GM10266 (cell line): ENCODE measurements around the gene POLDIP3.
"Not testable (repeated sequence)": the region's sequence is repeated elsewhere in the genome, so short reads cannot be mapped to it uniquely, and the experiment has no call there.

Source experiments
- DNase-seq: peaks from one replicate; pipeline ENCODE4 v3.0.0; 2012; ENCODE audit errors: extremely low spot score
- CTCF ChIP-seq: IDR thresholded peaks from 2 replicates; pipeline ENCODE4 v1.5.1; 2012; ENCODE audit warnings: mild to moderate bottlenecking, low read depth; ENCODE audit not compliant: control insufficient read depth, insufficient read depth; ENCODE audit errors: missing control alignments

Gene POLDIP3

DNA sequence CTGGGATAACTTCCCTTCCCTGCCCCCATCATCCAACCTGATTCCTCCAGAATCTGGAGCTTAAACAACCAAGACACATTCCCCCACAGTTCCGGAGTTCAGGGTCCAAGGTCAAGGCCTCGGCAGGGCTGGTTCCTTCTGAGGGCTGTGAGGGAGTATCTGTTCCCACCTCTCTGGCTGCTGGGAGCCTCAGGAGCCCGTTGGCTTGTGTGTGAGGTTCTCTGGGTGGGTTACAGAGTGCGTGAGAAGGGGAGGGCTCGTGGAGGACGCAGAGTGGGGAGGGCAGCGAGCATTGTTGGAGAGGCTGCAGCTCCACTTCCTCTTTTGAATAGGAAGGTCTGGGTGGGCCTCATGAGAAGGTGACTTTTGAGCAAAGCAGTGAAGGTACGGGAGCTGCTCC, 52.4 kb downstream of the POLDIP3 start:
- TF ChIP-seq CTCF: no peak

DNA sequence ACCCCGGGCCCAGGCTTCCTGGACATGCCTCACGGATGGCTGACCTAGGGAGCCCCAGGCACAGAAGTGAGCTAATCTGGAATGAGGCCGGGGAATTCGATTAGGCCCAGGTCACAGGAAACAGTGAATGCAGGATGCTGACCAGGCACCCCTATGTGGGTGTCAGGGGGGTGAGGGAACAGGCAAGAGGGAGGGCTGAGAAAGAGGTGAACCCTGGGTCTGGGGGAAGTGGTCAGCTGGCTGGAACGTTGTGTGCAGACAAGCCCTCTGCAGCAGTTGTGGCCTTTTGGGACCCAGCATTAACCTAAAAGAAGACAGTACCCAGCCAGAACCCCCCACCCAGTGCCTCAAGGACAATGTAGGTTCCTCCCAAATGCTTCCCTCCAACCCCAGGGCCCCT, 52.8 kb downstream of the POLDIP3 start:
- peak; percentile 7 for DNase-seq
- TF ChIP-seq CTCF: no peak

More for the DNA sequence above, 52.4 kb downstream of the POLDIP3 start:
- DNase-seq: no peak

DNA sequence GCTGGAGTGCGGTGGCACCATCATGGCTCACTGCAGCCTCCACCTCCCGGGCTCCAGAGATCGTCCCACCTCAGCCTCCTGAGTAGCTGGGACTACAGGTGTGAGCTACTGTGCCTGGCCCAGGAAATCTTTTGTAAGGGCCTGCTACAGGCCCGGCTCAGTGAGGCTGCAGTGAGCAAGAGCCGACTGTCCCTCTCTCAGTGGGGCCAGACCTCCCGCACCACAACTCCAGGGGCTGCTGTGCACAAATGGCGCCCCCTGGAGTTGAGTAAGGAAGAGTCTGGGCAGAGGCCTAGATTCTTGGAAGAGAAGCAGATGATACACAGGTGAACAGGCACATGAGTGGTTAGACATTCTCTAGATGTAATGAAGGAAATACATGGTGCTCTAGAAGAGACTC, 53.9 kb downstream of the POLDIP3 start:
- peak; percentile 39 for TF ChIP-seq CTCF
- peak; percentile 42 for DNase-seq

GRCh38 chr22:42560381-42560780, 54.3 kb downstream of the POLDIP3 start:
- no peak for TF ChIP-seq CTCF
- DNase-seq: no peak

DNA sequence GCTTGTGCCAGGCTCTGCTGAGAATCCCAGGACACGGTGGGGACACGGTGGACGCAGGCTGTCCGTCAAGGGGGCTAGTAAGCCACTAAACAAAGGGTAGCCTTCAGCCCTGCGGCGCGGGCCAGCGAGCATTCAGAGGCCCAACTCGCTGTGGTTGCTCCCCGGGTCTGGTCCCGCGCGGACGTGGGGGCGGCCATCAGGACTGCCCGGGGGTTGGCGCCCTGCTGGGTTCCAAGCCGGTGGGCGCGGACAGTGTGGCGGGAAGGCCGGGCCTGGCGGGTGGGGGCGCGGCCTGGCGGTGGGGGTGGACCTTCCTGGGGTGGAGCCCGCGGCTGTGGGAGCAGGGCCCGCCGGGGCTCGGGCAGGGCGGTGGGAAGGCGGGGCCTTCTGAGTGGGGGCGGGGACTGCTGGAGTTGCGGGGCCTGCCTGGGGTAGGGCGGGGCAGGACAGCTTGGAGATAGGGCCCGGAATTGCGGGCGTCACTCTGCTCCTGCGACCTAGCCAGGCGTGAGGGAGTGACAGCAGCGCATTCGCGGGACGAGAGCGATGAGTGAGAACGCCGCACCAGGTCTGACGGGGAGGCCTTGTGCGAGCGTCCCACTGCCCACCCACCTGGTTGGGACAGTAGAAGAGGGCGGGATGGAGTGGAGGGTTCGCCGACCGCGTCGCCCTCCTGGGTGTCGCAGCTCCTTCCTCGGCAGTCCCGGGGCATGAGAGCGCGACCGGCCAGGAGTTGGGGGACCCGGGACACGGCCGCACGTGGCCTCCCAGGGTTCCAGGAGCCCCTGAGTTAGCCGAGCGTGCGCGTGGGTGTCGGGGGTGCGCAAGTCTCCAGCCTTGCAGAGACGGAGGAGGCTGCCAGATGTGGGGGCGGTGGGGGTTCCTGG, 61.0 kb downstream of the POLDIP3 start, which contains the start of gene SERHL2:
SERHL2 (plus strand) TSS at position 482 of the 887 bp plus-strand sequence; CDS start at position 547, 65 bp downstream.
- TF ChIP-seq CTCF: no peak
- peak; percentile 94 for DNase-seq

DNA sequence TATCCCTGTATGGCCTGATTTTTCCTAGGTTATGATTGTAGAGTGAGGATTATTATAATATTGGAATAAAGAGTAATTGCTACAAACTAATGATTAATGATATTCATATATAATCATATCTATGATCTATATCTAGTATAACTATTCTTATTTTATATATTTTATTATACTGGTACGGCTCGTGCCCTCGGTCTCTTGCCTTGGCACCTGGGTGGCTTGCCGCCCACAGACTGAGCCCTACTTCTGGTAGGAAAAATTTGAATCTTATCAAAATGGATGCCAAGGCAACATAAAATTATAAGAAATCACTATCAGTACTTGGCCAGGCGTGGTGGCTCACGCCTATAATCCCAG, 62.4 kb downstream of the POLDIP3 start:
- not testable (repeated sequence) for DNase-seq

- TF ChIP-seq CTCF: no peak
- no peak for DNase-seq
Observed at GRCh38 chr22:42549331-42550060, 65.2 kb downstream of the POLDIP3 start.
